B cell (primary cell): Measurements from ENCODE around the gene SIL1.

Source experiments
- EZH2 ChIP-seq: IDR thresholded peaks from 2 replicates; pipeline ENCODE4 v1.6.1; 2012; ENCODE audit warnings: borderline replicate concordance, low read depth, mild to moderate bottlenecking, moderate library complexity, low read length; ENCODE audit not compliant: insufficient read depth, poor library complexity, severe bottlenecking
- TF ChIP-seq, protein P1 (sequence below): fragments of 200-600 bp; IDR thresholded peaks from one replicate; pipeline ENCODE4 v1.8.0; 2022; ENCODE audit warnings: antibody characterized with exemption, mild to moderate bottlenecking

DNA sequence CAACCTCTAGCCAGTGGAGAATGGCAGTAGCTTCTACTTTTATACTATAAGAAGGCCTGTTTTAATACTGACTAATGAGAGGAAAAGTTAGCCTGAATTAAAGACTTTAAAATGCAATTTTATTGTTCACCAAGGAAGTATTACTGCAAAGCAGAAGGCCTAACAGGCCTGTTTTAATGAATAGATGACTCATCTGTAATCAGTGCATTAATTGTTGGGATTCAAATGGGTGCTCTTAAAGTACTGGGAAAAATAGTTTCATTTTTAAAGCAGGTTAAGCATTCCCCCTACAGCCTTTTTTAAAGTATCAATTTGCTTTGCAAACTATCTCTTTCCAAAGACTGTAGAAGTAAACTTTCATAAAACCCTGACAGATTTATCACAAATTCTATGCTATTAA lies 147.7 kb downstream of the SIL1 start:
- TF ChIP-seq, protein P1, sequence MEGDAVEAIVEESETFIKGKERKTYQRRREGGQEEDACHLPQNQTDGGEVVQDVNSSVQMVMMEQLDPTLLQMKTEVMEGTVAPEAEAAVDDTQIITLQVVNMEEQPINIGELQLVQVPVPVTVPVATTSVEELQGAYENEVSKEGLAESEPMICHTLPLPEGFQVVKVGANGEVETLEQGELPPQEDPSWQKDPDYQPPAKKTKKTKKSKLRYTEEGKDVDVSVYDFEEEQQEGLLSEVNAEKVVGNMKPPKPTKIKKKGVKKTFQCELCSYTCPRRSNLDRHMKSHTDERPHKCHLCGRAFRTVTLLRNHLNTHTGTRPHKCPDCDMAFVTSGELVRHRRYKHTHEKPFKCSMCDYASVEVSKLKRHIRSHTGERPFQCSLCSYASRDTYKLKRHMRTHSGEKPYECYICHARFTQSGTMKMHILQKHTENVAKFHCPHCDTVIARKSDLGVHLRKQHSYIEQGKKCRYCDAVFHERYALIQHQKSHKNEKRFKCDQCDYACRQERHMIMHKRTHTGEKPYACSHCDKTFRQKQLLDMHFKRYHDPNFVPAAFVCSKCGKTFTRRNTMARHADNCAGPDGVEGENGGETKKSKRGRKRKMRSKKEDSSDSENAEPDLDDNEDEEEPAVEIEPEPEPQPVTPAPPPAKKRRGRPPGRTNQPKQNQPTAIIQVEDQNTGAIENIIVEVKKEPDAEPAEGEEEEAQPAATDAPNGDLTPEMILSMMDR = no peak
- TF ChIP-seq EZH2 = no peak
